Measurements from ENCODE around the gene SLC39A1.

Gene SLC39A1

DNA sequence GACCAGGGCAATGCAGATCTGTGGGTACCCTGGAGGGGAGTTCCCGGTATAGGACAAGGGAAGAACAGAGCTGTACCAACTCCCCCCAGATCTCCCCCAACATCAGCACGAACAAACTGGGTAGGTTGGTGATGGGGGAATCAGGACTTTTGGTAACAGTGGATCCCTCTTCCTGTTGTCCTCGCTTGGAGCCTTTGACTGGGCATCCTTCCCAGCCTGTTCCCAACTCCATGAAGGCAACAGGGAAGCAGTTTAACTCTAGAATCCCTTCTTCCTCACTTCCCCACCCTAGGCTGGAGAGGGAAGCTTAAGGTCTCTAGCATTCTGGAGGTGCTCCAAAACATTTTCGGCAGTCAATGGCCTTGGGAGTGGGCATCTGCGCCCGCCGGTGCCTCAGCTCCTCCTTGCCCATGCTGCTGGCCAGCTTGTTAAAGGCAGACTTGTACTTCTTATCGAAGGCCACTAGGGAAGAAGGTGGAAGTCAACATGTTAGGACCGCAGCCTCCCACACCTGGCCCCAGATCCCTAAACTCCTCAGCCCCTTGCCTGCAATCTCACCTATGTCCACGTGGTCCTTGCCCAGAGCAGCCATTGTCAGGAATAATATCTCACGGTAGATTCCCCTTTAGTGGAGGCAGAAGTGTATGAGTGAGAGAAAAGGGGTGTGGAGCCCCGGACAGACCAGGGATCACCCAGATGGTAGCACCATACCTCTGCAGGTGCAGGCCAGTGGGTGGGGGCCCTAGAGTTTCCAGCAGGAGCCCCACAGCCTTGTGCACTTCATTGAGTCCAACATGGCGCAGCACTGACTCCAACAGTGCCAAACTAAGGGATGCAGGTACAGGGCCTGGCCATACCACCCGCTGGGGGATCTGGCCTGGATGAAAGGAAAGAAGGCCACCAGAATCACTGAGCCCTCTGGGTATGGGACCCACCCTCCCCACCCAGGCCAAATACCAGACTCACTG, 33.1 kb downstream of the SLC39A1 start:
- TF ChIP-seq, protein P1, sequence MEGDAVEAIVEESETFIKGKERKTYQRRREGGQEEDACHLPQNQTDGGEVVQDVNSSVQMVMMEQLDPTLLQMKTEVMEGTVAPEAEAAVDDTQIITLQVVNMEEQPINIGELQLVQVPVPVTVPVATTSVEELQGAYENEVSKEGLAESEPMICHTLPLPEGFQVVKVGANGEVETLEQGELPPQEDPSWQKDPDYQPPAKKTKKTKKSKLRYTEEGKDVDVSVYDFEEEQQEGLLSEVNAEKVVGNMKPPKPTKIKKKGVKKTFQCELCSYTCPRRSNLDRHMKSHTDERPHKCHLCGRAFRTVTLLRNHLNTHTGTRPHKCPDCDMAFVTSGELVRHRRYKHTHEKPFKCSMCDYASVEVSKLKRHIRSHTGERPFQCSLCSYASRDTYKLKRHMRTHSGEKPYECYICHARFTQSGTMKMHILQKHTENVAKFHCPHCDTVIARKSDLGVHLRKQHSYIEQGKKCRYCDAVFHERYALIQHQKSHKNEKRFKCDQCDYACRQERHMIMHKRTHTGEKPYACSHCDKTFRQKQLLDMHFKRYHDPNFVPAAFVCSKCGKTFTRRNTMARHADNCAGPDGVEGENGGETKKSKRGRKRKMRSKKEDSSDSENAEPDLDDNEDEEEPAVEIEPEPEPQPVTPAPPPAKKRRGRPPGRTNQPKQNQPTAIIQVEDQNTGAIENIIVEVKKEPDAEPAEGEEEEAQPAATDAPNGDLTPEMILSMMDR (IDR thresholded peaks at IDR 0.05; ENCODE audit: control insufficient read depth, insufficient read depth, low read depth, low read length, missing control alignments): no peak
- H3K4me3 ChIP-seq (ENCODE audit: control insufficient read depth, low read depth, low read length): no peak overlapping the region
- no peak for DNase-seq (ENCODE audit: low read depth)

DNA sequence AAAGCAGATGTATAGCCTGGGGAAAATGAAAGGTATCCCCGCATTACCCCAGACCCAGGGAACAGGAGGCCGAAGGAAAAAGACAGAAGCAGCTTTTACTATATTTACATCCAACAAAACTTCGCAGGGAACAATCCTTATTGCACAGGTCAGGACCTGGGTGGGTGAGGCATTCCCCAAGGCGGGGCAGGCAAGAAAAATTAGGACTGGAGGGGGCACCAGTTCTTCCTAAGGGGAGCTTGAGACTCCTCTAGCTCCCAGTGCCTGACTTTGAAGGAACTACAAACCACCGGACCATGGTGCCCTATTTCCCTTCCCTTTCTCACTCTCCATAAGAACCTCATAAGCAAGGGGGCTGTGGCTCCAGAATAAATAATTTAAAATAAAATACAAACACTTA, 33.9 kb downstream of the SLC39A1 start:
- no peak overlapping the region for H3K4me3 ChIP-seq (ENCODE audit: control insufficient read depth, low read depth, low read length)
- DNase-seq (ENCODE audit: low read depth): no peak
- TF ChIP-seq, protein P1 (IDR thresholded peaks at IDR 0.05; ENCODE audit: control insufficient read depth, insufficient read depth, low read depth, low read length, missing control alignments): no peak

DNA sequence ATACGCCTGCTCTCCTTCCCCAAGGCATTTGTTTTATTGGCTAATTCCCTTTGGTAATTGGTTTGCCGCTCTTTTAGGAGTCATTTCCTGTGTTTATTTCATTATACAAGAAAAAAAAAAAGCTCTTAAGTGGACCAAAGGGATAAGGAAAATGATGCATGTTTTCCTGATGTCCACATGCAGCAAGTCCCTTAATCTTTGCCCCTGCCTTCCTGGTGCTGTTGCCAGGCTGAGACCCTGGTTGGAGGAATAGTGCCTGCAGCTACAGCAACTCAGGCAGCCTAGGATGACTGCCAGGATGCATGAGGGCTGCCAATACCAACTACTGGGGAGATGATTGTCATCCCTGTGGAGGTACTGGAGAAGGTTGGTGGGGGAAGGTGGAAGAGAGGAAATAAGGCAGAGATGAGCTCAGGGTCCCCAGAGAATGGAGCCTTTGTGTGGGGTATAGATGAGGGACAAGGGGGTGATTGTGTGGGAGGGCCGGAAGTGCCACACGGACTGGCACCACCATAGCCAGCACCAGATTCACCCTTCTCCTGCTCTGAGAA, 34.5 kb downstream of the SLC39A1 start:
- no peak for DNase-seq (ENCODE audit: low read depth)
- TF ChIP-seq, protein P1 (IDR thresholded peaks at IDR 0.05; ENCODE audit: control insufficient read depth, insufficient read depth, low read depth, low read length, missing control alignments): no peak
- no peak overlapping the region for H3K4me3 ChIP-seq (ENCODE audit: control insufficient read depth, low read depth, low read length)

- no peak for DNase-seq (ENCODE audit: low read depth)
- H3K4me3 ChIP-seq (ENCODE audit: control insufficient read depth, low read depth, low read length): no peak overlapping the region
- TF ChIP-seq, protein P1 (IDR thresholded peaks at IDR 0.05; ENCODE audit: control insufficient read depth, insufficient read depth, low read depth, low read length, missing control alignments): no peak
These were observed 35.1 kb downstream of the SLC39A1 start for GRCh38 chr1:153928245-153928644.

- TF ChIP-seq, protein P1 (IDR thresholded peaks at IDR 0.05; ENCODE audit: control insufficient read depth, insufficient read depth, low read depth, low read length, missing control alignments): no peak
- no peak for DNase-seq (ENCODE audit: low read depth)
- no peak overlapping the region for H3K4me3 ChIP-seq (ENCODE audit: control insufficient read depth, low read depth, low read length)
These were observed 36.9 kb downstream of the SLC39A1 start for GRCh38 chr1:153926405-153926804.

GRCh38 chr1:153922972-153923925, 40.1 kb downstream of the SLC39A1 start, which contains the start of gene GATAD2B:
GATAD2B (minus strand) TSS chr1:153922972; CDS start chr1:153828347, 94,625 bp downstream.
- TF ChIP-seq, protein P1 (IDR thresholded peaks at IDR 0.05; ENCODE audit: control insufficient read depth, insufficient read depth, low read depth, low read length, missing control alignments): no peak
- DNase-seq (ENCODE audit: low read depth): peak; percentile 100
- peak within 1 kb of the TSS; percentile 82 for H3K4me3 ChIP-seq (ENCODE audit: control insufficient read depth, low read depth, low read length)

All from AG09309 (cell line).